Adrenal gland (tissue), 5 donors: ENCODE data around the gene DRAP1.

Experiments
- POLR2A ChIP-seq, 2 donors: fragments of 450-650 bp; IDR thresholded peaks; one replicate each; pipeline ENCODE4 v1.6.1; 2017; ENCODE audit warnings: antibody characterized with exemption in 2 of 2, mild to moderate bottlenecking in 2 of 2, moderate library complexity in 1 of 2
- TF ChIP-seq, protein P1 (sequence below), 6 experiments: fragments of 450-650 bp in 4 of 6; fragments of 200-600 bp in 2 of 6; sonication (generic) in 1 of 6; IDR thresholded peaks; 1 replicate in 5 of 6; 2 replicates in 1 of 6; pipeline versions ENCODE4 v1.5.1 to v1.8.0; 2016 to 2021; ENCODE audit warnings: antibody characterized with exemption in 6 of 6, mild to moderate bottlenecking in 2 of 6, moderate library complexity in 1 of 6
- donor health status: DM: no; HTN: no; CAD: no.

GRCh38 chr11:65919573-65920371 is 546 bp downstream of the DRAP1 start:
- TF ChIP-seq POLR2A (IDR thresholded peaks at IDR 0.05) = no peak
- TF ChIP-seq, protein P1, sequence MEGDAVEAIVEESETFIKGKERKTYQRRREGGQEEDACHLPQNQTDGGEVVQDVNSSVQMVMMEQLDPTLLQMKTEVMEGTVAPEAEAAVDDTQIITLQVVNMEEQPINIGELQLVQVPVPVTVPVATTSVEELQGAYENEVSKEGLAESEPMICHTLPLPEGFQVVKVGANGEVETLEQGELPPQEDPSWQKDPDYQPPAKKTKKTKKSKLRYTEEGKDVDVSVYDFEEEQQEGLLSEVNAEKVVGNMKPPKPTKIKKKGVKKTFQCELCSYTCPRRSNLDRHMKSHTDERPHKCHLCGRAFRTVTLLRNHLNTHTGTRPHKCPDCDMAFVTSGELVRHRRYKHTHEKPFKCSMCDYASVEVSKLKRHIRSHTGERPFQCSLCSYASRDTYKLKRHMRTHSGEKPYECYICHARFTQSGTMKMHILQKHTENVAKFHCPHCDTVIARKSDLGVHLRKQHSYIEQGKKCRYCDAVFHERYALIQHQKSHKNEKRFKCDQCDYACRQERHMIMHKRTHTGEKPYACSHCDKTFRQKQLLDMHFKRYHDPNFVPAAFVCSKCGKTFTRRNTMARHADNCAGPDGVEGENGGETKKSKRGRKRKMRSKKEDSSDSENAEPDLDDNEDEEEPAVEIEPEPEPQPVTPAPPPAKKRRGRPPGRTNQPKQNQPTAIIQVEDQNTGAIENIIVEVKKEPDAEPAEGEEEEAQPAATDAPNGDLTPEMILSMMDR (IDR thresholded peaks at IDR 0.05) = no peak
